NCI-H2171 treated with DMSO at 0.1 percent for 48 hours (cell line): ENCODE data around the gene TMEM208.

ENCODE experiments used
- DNase-seq: peaks from one replicate; lab custom pipeline; 2025; lab: John Stamatoyannopoulos, UW

The TMEM208 gene

GRCh38 chr16:67191995-67192681 lies 34.8 kb upstream of the TMEM208 start, which contains the start of gene E2F4:
TSS of gene E2F4 (plus strand) at chr16:67192155. CDS start at chr16:67192228, 73 bp downstream.
- DNase-seq = peak; percentile 87

DNA sequence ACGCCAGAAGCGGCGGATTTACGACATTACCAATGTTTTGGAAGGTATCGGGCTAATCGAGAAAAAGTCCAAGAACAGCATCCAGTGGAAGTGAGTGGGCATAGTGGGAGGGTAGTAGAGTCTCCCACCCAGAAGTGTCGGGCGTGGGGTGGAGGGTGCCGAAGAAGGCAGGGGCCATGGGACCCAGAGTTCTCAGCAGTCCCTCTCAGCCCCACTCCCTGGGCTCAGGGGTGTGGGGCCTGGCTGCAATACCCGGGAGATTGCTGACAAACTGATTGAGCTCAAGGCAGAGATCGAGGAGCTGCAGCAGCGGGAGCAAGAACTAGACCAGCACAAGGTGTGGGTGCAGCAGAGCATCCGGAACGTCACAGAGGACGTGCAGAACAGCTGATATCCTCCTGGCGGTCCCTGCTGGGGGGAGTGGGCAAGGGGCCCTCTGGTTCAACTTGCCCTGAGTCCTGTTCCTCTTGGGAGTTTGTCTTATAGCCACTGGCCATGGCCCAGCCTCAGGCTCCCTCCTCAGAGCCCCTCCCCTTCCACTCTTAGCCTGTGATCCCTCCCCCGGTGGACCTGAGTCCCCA lies 34.1 kb upstream of the TMEM208 start:
- no peak for DNase-seq

GRCh38 chr16:67193536-67193935 lies 33.4 kb upstream of the TMEM208 start:
- DNase-seq = no peak

DNA sequence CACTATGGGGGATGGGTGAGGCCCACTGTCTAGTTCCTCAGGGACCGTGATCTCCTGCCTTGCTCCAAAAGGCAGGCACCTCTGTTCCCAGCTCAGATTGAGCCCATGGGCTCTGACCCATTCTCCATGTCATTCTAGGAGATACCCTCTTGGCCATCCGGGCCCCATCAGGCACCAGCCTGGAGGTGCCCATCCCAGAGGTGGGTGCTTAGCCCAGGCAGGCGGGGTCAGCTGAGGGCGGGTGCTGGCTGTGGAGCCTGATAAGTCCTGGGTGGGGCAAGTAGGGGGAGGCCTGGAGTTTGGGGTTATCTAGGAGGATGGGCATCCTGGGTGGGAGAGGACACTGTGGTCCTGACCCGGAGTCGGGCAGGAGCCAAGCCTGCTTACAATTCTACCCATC lies 32.7 kb upstream of the TMEM208 start:
- DNase-seq = no peak

- DNase-seq = no peak
Measured at GRCh38 chr16:67195676-67196075, 31.3 kb upstream of the TMEM208 start.

GRCh38 chr16:67196881-67197280 lies 30.0 kb upstream of the TMEM208 start:
- no peak for DNase-seq

GRCh38 chr16:67197704-67198103 lies 29.2 kb upstream of the TMEM208 start:
- no peak for DNase-seq

DNA sequence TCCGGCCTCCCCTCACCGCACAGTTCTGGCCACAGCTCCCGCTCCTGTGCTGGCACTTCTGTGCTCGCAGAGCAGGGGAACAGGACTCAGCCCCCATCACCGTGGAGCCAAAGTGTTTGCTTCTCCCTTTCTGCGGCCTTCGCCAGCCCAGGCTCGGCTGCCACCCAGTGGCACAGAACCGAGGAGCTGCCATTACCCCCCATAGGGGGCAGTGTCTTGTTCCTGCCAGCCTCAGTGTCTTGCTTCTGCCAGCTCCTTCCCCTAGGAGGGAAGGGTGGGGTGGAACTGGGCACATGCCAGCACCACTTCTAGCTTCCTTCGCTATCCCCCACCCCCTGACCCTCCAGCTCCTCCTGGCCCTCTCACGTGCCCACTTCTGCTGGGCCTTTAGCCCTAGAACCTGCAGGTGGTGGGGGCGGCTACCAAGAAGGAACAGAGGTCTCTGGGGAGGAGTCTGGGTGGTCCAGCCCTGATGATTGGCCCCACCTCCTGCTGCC lies 28.6 kb upstream of the TMEM208 start:
- peak; percentile 75 for DNase-seq

GRCh38 chr16:67199011-67199807 lies 27.7 kb upstream of the TMEM208 start, which contains the start of gene ELMO3:
TSS of gene ELMO3 (plus strand) at chr16:67199131. CDS start at chr16:67199327, 196 bp downstream.
- peak; percentile 70 for DNase-seq

GRCh38 chr16:67199808-67200198 lies 27.1 kb upstream of the TMEM208 start:
- peak; percentile 54 for DNase-seq

DNA sequence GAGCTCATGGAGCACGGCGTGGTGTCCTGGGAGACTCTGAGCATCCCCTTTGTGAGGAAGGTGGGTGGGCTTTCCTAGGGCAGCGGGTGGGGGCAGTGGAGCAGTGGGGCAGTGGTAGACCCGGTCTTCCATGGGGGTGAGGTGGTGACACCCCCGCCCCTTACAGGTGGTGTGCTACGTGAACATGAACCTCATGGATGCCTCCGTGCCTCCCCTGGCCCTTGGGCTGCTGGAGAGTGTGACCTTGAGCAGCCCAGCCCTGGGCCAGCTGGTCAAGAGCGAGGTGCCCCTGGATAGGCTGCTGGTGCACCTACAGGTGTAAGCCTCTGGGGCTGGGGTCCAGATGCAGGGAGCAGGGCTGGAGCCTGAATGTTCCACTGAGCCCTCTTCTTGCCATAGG lies 26.4 kb upstream of the TMEM208 start:
- DNase-seq = no peak

DNA sequence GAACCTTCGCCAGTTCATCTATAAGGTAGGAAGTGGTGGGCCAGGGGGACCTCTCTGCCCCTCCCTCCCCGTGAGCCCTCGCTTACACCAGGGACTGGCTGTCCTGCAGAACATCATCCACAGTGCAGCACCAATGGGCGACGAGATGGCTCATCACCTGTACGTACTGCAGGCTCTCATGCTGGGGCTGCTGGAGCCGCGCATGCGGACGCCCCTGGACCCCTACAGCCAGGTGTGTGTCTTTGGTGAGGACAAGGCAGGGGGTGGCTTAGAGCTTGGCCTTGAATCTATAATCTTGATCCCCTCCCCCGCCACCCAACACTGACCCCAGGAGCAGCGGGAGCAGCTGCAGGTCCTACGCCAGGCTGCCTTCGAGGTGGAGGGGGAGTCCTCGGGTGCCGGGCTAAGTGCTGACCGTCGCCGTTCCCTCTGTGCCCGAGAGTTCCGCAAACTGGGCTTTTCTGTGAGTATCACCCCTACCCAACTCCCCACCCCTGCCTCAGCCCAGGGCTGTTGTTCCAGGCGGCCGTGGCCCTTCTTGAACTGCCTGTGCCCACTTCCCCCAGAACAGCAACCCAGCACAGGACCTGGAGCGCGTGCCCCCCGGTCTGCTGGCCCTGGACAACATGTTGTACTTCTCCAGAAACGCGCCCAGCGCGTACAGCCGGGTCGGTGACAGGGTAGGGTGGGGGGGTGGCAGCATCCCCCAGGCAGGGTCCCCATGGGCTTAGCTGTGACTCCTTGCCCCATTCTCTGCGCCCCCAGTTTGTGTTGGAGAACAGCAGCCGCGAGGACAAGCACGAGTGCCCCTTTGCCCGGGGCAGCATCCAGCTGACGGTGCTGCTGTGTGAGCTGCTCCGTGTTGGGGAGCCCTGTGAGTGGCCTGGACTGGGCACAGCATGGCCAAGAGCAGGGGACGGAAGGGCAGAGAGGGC lies 25.3 kb upstream of the TMEM208 start:
- no peak for DNase-seq

- DNase-seq = no peak
Measured at GRCh38 chr16:67202426-67202825, 24.5 kb upstream of the TMEM208 start.

DNA sequence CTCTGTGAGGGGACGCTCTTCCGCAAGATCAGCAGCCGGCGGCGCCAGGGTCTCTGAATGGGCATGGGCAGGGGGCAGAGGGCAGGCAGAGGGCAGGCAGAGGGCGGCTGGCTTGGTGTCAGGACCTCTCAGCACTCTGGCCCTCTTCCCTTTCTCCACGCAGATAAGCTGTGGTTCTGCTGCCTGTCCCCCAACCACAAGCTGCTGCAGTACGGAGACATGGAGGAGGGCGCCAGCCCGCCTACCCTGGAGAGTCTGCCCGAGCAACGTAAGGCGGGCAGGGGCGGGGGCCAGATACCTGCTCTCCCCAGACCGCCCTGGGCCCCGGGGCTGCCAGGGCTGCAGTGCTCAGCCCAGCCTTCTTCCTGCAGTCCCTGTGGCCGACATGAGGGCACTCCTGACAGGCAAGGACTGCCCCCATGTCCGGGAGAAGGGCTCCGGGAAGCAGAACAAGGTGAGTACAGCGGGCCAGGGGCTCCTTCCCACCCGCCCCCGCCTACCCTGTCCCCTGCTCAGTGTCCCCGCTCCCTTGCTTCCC lies 23.9 kb upstream of the TMEM208 start:
- DNase-seq = no peak

GRCh38 chr16:67204076-67204475 lies 22.9 kb upstream of the TMEM208 start:
- DNase-seq = no peak

- no peak for DNase-seq
Measured at GRCh38 chr16:67206129-67206837, 20.6 kb upstream of the TMEM208 start.

DNA sequence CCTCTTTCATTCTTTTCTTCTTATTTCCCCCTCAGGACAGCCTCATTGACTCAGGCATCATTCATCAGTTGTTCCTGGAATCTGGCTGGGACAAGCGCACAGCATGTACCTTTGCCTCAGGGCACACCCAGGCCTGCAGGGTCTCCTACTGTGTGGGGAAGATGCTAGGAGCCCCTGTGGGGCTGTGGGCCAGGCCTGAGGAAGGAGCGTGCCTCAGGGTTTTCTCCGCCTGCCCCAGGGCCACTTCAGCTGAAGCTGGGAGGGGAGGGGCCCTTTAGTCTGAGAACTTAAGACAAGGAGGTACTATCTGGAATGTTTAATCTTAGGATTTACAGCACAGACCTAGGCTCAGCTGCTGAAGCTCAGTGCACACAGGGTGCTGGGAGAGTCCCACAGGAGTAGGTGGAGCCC lies 20.1 kb upstream of the TMEM208 start:
- no peak for DNase-seq

DNA sequence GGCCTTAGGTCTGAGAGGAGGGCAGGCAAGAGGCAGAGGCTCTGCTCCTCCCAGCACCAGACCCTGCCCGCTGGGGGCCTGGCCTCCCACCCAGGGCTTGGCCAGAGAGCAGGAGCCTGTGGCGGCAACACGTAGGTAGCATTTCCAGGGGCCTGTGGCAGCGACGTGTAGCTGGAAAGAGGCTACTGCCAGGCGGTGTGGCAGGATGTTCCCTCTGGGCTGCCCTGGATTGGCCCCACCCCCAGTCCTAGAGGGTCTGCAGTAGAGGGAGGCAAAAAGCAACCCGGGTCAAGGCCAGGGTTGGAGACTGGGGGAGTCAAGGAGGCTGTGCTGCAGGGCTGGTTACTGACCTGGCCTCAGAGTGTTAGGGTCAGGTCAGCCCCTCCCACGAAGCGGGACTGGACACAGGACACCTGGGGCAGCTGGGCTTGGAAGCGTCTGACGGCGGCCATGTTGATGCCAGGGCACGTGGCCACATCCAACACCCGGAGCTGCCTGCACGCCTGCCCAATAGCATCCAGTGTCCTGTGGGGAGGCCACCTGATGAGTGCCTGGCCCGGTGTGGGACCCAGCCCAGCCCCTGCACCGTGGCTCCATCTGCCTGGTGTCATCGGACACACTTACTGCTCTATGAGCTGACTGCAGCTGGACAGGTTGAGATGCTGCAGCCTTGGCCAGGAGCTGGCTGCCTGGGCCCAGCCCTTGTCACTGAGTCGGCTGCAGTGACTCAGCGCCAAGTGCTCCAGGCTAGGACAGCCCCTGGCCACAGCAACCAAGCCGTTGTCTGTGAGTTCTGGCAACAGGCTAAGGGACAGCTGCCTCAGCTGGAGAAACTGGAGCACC lies 19.5 kb upstream of the TMEM208 start:
- DNase-seq = no peak

DNA sequence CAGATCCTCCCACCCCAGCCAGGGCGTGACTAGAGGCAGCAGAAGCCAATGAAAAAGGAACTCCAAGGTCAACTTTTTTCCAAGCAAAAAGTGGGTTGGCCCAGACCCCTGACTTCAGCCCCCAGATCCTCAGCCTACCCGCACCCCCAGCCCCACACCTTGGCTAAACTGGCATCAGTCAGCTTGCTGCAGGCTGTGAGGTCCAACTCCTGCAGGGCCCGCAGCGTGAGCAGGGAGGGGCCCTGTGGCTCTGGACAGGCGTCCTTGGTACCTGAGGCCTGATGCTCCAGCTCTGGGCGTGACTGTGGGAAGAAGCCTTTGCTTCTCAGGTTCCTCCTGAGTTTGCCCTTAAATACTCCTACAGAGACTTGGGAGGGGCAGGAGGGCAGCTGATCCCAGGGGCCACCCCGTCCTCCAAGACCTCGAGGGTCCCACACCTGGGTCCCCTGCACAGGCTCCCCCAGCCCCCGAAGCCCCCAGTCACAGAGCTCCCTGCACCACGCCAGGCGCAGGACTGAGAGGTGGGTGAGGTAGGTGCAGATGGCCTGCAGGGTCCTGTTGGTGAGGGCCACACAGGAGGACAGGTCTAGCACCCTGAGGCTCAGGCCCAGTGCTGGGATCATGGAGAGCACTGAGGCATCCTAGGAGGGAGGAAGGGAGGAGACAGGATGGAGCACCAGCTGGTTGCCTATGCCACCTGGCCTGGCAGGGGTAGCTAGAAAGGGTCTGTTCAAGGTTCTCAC lies 18.6 kb upstream of the TMEM208 start:
- DNase-seq = no peak
